HG03342 (cell line): Measurements from ENCODE around the gene TASOR.

Experiments used
- ATAC-seq: cut with Tn5 transposase; IDR thresholded peaks from one replicate; pipeline ENCODE4 v1.9.1; 2021; ENCODE audit warnings: mild to moderate bottlenecking, moderate library complexity; ENCODE audit not compliant: unreplicated experiment

The TASOR gene

DNA sequence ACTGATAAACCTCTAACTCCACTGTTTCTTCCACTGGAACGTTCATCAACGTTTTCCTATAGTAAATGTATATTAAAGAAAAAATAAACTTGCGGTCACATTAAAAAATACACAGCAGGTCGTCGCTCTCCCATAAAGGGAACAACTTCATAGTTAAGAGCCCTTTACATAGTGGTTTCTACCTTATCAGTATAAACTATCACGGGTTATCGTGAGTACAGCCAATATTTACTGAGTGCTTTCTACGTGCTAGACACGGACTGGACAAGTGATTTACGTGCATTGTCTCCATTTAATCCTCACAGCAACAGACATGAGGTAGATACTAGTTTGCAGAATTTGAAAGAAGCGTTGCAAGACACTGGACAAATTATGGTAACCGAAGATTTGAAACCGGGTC lies 964 bp upstream of the TASOR start:
- no peak for ATAC-seq

GRCh38 chr3:56682462-56683121 lies 473 bp downstream of the TASOR start:
- ATAC-seq: peak; percentile 62

DNA sequence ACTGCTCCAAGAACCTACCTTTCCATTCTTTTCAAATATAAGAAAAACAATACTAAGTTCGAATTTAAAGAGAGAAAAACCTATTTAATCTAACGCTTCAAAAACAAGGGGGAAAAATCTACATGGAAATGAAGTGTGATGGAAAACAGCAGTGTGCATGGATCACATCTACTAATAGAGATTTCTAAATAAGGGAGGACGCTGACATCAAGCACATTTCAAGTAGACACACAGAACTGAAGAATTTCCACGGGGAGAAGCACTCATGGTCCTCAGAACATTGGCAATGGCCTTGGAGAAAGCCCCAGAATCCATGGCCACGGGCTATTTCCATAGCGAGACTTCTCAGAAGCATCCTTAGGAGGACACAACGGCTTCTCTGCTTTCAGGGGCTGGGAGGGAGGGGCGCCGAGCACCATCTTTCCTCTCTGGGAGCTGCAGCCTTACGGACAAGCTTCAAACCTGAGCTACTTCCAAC lies 1.0 kb downstream of the TASOR start:
- no peak for ATAC-seq

- no peak for ATAC-seq
These were observed 2.9 kb downstream of the TASOR start for GRCh38 chr3:56680054-56680580.

DNA sequence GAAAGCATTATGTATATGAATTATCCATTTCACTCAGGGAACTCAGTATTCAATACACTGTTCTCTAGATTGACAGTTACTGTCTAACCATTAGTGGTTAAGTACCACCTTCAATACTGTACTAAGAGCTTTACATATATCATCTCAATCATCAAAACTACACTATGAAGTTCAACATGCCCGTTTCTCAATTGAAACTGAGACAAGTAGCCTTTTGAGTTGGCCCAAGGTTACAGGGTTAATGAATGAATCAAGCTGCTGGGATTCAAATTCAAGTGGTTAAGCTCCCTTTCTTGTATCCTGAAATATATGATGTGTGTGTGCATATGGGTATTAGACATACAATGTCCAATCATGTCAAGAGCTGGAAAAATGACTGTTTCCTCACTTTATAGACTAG lies 5.8 kb downstream of the TASOR start:
- ATAC-seq: peak; percentile 54

- no peak for ATAC-seq
These were observed 9.1 kb downstream of the TASOR start for GRCh38 chr3:56673781-56674457.

- no peak for ATAC-seq
These were observed 15.0 kb downstream of the TASOR start for GRCh38 chr3:56667973-56668579.

DNA sequence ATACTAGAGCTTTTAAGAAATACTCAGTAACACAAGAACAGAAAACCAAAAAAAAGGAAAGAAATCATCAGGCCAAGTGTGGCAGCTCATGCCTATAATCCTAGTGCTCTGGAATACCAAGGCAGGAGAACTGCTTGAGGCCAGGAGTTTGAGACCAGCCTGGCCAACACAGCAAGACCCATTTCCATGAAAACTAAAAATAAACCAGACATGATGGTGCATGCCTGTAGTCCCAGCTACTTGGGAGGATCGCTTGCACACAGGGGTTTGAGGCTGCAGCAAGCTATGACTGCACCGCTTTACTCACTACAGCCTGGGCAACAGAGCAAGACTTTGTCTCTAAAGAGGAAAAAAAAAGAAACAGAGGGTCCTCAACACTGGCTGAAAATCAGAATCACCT lies 18.2 kb downstream of the TASOR start:
- no peak for ATAC-seq

DNA sequence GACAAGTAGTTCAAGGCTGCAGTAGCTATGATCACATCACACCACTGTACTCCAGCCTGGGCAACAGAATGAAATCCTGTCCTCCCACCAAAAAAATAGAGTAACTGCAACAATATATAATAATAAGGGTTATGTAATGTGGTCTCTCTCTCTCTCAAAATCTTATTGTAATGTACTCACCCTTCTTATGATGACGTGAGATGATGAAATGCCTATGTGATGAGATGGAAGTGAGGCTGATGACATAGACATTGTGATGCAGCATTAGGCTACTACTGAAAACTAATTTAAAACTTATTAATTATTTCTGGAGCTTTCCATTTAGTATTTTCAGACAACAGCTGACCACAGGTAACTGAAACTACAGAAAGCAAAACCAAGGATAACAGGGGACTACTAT lies 27.4 kb downstream of the TASOR start:
- no peak for ATAC-seq

DNA sequence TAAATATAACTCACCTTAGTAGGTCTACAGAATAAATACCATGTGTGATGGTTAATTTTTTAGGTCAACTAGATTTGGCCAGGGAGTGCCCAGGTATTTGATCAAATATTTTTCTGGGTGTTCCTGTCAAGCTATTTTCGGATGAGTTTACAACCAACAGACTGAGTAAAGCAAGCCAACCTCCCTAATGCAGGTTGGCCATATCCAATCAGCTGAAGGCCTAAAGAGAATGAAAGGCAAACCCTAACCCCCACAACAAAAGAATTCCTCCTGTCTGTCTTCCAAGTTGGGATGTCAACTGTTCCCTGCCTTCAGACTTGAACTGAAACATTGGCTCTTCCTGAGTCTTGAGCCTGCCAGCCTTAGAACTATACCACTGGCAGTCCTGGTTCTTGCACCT lies 28.6 kb downstream of the TASOR start:
- no peak for ATAC-seq

DNA sequence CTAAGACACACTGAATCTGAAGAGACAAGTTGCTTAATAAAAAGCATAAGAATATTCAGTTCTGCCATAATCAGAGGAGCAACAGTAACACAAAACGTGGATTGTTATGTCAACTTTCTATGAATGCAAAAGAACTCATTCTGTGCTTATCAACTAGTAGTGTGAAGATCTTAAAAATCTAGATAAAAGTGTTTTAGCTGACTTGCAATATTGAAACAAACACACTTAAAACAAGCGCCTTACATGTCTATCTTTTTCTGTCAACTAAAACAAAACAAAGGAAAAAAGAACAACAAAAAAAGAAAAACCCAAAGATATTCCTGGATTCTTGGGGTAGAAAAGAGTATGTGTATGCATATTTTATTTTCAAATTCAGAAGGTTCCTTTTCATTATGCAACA lies 37.7 kb downstream of the TASOR start:
- no peak for ATAC-seq

DNA sequence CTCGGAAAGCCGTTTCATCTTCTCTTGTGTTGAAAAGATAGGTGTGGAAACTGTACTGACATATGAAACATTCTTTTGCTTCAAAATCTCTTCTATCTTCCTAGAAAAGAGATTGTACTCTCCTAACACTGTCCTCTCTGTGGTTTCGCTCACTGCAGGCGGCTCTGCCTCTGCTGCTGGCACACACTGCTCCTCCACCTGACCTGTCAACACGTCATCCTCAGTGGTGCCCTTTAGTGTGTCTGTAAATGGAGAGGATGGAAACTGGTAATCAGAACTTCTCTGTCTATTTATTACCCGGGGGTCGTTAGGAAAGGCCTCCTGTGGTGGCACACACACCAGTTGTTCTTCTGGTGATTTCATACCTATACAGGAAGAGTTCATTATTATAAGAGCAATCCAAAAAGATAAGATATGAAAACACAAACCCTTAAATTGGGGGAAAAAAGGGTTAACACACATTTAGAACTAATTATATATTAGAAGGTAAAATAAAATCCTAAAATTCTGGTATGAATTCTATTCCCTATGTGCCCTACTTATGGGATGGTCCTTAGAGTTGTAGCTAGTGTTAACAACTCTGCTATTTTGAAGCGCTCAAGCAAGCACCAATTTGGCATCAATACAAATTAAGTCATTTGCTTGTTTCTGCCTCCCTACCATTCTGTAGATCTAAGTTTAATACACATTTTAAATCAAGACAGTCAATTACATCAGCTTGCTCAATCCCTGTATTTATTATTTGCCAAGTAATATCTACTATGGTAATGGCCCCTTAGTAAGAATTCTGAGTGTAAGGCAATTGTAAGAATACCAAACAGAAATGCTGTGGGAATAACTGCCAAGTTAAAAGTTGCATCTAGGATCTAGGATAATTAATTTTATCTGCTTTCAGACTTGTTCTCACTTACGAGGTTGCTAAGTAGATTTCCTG lies 49.2 kb downstream of the TASOR start:
- no peak for ATAC-seq
